DOHH2 (cell line): ENCODE measurements around the gene TCF25.

Source experiments
- H3F3A ChIP-seq: fragments of 200-600 bp; sonication (generic), shearing (Covaris generic); 2 replicates; pipeline ENCODE4 v1.6.0; 2016; ENCODE audit warnings: antibody characterized with exemption, mild to moderate bottlenecking; ENCODE audit not compliant: control insufficient read depth, insufficient read depth
- H3K27ac ChIP-seq: fragments of 200-600 bp; sonication (generic); 2 replicates; pipeline ENCODE4 v1.5.1; 2014; ENCODE audit warnings: low read depth, mild to moderate bottlenecking, low read length, moderate library complexity
- H3K27me3 ChIP-seq: fragments of 200-600 bp; sonication (generic); 2 replicates; pipeline ENCODE4 v1.6.1; 2014; ENCODE audit warnings: mild to moderate bottlenecking, low read length, mixed read lengths; ENCODE audit not compliant: control insufficient read depth
- H3K36me3 ChIP-seq: fragments of 200-600 bp; sonication (generic); 2 replicates; pipeline ENCODE4 v1.6.1; 2014; ENCODE audit warnings: mild to moderate bottlenecking, low read length, moderate library complexity, mixed read lengths; ENCODE audit not compliant: control insufficient read depth
- H3K4me1 ChIP-seq: fragments of 200-600 bp; sonication (generic); 2 replicates; pipeline ENCODE4 v1.6.1; 2014; ENCODE audit warnings: mild to moderate bottlenecking, low read length, mixed read lengths; ENCODE audit not compliant: control insufficient read depth
- H3K4me2 ChIP-seq: fragments of 200-600 bp; sonication (generic); 2 replicates; pipeline ENCODE4 v1.6.0; 2014; ENCODE audit warnings: mild to moderate bottlenecking, low read length, moderate library complexity
- H3K4me3 ChIP-seq: fragments of 200-600 bp; sonication (generic); 2 replicates; pipeline ENCODE4 v1.5.1; 2014; ENCODE audit warnings: mild to moderate bottlenecking, low read length, mixed read lengths
- H3K79me2 ChIP-seq: fragments of 200-600 bp; sonication (generic); 2 replicates; pipeline ENCODE4 v1.6.1; 2014; ENCODE audit warnings: mild to moderate bottlenecking, low read length, mixed read lengths; ENCODE audit not compliant: control insufficient read depth
- H3K9me2 ChIP-seq: fragments of 200-600 bp; sonication (generic); replicated peaks from 2 replicates; pipeline ENCODE4 v1.6.1; 2014; ENCODE audit warnings: mild to moderate bottlenecking, low read length, mixed read lengths; ENCODE audit not compliant: control insufficient read depth
- H3K9me3 ChIP-seq: fragments of 200-600 bp; sonication (generic); 2 replicates; pipeline ENCODE4 v1.6.1; 2014; ENCODE audit warnings: antibody characterized with exemption, low read length, mixed read lengths; ENCODE audit not compliant: control insufficient read depth, insufficient read depth
- H4K20me1 ChIP-seq: fragments of 200-600 bp; sonication (generic); 2 replicates; pipeline ENCODE4 v1.6.0; 2014; ENCODE audit warnings: low read depth, mild to moderate bottlenecking, antibody characterized with exemption, low read length, moderate library complexity; ENCODE audit not compliant: control insufficient read depth, insufficient read depth
- CTCF ChIP-seq: fragments of 200-600 bp; sonication (generic); IDR thresholded peaks from one replicate; pipeline ENCODE4 v1.5.1; 2014; ENCODE audit warnings: antibody characterized with exemption, mild to moderate bottlenecking, low read depth, low read length; ENCODE audit not compliant: poor library complexity, severe bottlenecking
- EZH2phosphoT487 ChIP-seq: fragments of 200-600 bp; sonication (generic); IDR thresholded peaks from 2 replicates; pipeline ENCODE4 v1.6.1; 2017; ENCODE audit warnings: borderline replicate concordance, mild to moderate bottlenecking, antibody characterized with exemption, low read length, moderate library complexity, mixed read lengths

The TCF25 gene

GRCh38 chr16:89921702-89922476, 48.5 kb downstream of the TCF25 start:
- Histone ChIP-seq H3F3A (peaks cover 20% of the 10 kb centered on the region), H3K79me2 (peaks cover 47% of the 10 kb centered on the region), H3K4me2 (peak overlapping the region; percentile 84), H3K9me3 (no peaks in the 10 kb centered on the region), H3K4me3 (peak overlapping the region; percentile 90), H3K27ac (peak overlapping the region; percentile 86), H3K9me2 (no peaks in the 10 kb centered on the region), H3K4me1 (peaks cover 68% of the 10 kb centered on the region), H3K27me3 (no peaks in the 10 kb centered on the region), H4K20me1 (peaks cover 5% of the 10 kb centered on the region), H3K36me3 (peaks cover 29% of the 10 kb centered on the region)
- TF ChIP-seq CTCF, result no peak
- TF ChIP-seq EZH2phosphoT487, result no peak

DNA sequence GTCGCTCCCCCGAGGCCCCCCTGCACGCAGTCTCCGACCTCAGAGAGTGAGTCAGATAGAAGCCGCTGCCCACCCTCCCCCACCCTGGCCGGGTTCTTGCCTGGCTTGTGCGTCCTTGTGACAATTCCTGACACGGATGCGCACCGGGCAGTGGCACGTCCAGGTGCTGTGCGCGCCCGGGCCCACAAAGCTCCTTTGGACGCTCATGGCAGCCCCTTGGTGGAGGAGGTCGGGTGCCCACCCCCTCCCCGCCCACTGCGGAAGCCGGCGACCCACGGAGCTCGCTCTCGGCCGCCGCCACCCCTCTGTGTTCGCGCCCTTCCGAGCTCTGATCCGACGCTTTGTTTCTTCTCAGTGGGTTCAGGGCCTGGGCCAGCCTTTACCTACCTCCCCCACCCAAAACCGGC, 49.1 kb downstream of the TCF25 start:
- H3K9me2 ChIP-seq, result no peaks in the 10 kb centered on the region
- no peak for TF ChIP-seq CTCF
- TF ChIP-seq EZH2phosphoT487, result no peak
- H3K4me2 ChIP-seq, result peak overlapping the region; percentile 84
- H3K27me3 ChIP-seq, result no peaks in the 10 kb centered on the region
- peak overlapping the region; percentile 86 for H3K27ac ChIP-seq
- peaks cover 33% of the 10 kb centered on the region for H3K36me3 ChIP-seq
- H3K4me1 ChIP-seq, result peaks cover 63% of the 10 kb centered on the region
- H3K9me3 ChIP-seq, result no peaks in the 10 kb centered on the region
- peaks cover 53% of the 10 kb centered on the region for H3K79me2 ChIP-seq
- H4K20me1 ChIP-seq, result peaks cover 6% of the 10 kb centered on the region
- H3F3A ChIP-seq, result peaks cover 19% of the 10 kb centered on the region
- peak overlapping the region; percentile 90 for H3K4me3 ChIP-seq

GRCh38 chr16:89922884-89923639, 49.7 kb downstream of the TCF25 start, which contains the start of gene TUBB3:
Gene TUBB3 (plus strand): TSS chr16:89923342. CDS start chr16:89923402, 60 bp downstream.
- peak within 1 kb of the TSS; percentile 86 for H3K27ac ChIP-seq

More at GRCh38 chr16:89922884-89923639, 49.7 kb downstream of the TCF25 start, which contains the start of gene TUBB3:
- Histone ChIP-seq H3K4me1 (peaks cover 63% of the 10 kb centered on the region), H3K27me3 (no peaks in the 10 kb centered on the region), H4K20me1 (peaks cover 12% of the 10 kb centered on the region), H3K9me3 (no peaks in the 10 kb centered on the region), H3K9me2 (no peaks in the 10 kb centered on the region), H3K4me3 (peak within 1 kb of the TSS; percentile 90), H3K36me3 (peaks cover 39% of the 10 kb centered on the region), H3K79me2 (peaks cover 59% of the 10 kb centered on the region), H3F3A (peaks cover 20% of the 10 kb centered on the region), H3K4me2 (peak within 1 kb of the TSS; percentile 84)
- TF ChIP-seq CTCF (peak; percentile 23), EZH2phosphoT487 (no peak)
